WTC11 (cell line): ENCODE results near the gene CD44. TPM values are rescaled to one million over a fixed set of nuclear protein-coding genes. Genes with fewer than 3 reads are reported as not detected.

ENCODE experiments used
- ATAC-seq: fragments of 200-7000 bp; cut with Tn5 transposase; 2 replicates; pipeline ENCODE4 v1.10.0; 2021; ENCODE audit warnings: mild to moderate bottlenecking, moderate library complexity
- CTCF ChIA-PET: fragments of 300-600 bp; sonication (Branson Sonifier 250); formaldehyde crosslinking; loops from one replicate; lab custom pipeline; 2021; ENCODE audit warnings: antibody characterized with exemption; lab: Charles Lee
- POLR2A ChIA-PET: fragments of 350-600 bp; sonication (Branson Sonifier 250); formaldehyde crosslinking; loops from one replicate; lab custom pipeline; 2021; ENCODE audit warnings: antibody characterized with exemption; lab: Charles Lee
- DNase-seq: peaks from one replicate; pipeline ENCODE4 v3.0.0; 2021; ENCODE audit warnings: low spot score
- H3K27ac Mint-ChIP-seq: 2 replicates; pipeline ENCODE4 v1.8.0; 2021; ENCODE audit warnings: mixed read lengths
- H3K27me3 Mint-ChIP-seq: 2 replicates; pipeline ENCODE4 v1.8.0; 2021; ENCODE audit warnings: low read depth, mild to moderate bottlenecking, moderate library complexity, mixed read lengths
- H3K36me3 Mint-ChIP-seq: 2 replicates; pipeline ENCODE4 v1.8.0; 2021; ENCODE audit warnings: mixed read lengths
- H3K4me1 Mint-ChIP-seq: 2 replicates; pipeline ENCODE4 v1.8.0; 2022; ENCODE audit warnings: mixed read lengths
- H3K4me3 Mint-ChIP-seq: 2 replicates; pipeline ENCODE4 v1.8.0; 2021; ENCODE audit warnings: mild to moderate bottlenecking, moderate library complexity, mixed read lengths
- H3K9me3 Mint-ChIP-seq: 2 replicates; pipeline ENCODE4 v1.8.0; 2021; ENCODE audit warnings: mixed read lengths
- ATF6 ChIP-seq: sonication (generic); formaldehyde crosslinking; IDR thresholded peaks from 2 replicates; pipeline ENCODE4 v1.8.1; 2023; ENCODE audit warnings: mild to moderate bottlenecking, missing genetic modification reagents
- CBFB ChIP-seq: sonication (generic); formaldehyde crosslinking; IDR thresholded peaks from 2 replicates; pipeline ENCODE4 v1.8.1; 2022; ENCODE audit warnings: mild to moderate bottlenecking, low read depth, missing genetic modification reagents
- E2F1 ChIP-seq: sonication (generic); formaldehyde crosslinking; IDR thresholded peaks from 2 replicates; pipeline ENCODE4 v1.8.0; 2022; ENCODE audit warnings: mild to moderate bottlenecking, missing genetic modification reagents
- FOXJ3 ChIP-seq: sonication (generic); formaldehyde crosslinking; IDR thresholded peaks from 2 replicates; pipeline ENCODE4 v1.9.0; 2021; ENCODE audit warnings: missing genetic modification reagents, mild to moderate bottlenecking, borderline replicate concordance
- FOXP4 ChIP-seq: sonication (generic); formaldehyde crosslinking; IDR thresholded peaks from 2 replicates; pipeline ENCODE4 v1.8.0; 2022; ENCODE audit warnings: mild to moderate bottlenecking, missing genetic modification reagents
- MAX ChIP-seq: sonication (generic); formaldehyde crosslinking; IDR thresholded peaks from 2 replicates; pipeline ENCODE4 v1.8.0; 2022; ENCODE audit warnings: mild to moderate bottlenecking, missing genetic modification reagents
- NFE2L1 ChIP-seq: sonication (generic); formaldehyde crosslinking; IDR thresholded peaks from 2 replicates; pipeline ENCODE4 v1.8.1; 2023; ENCODE audit warnings: missing genetic modification reagents
- NR1H2 ChIP-seq: sonication (generic); formaldehyde crosslinking; IDR thresholded peaks from 2 replicates; pipeline ENCODE4 v1.9.0; 2021; ENCODE audit warnings: mild to moderate bottlenecking, moderate library complexity, missing genetic modification reagents
- NR2C2 ChIP-seq: sonication (generic); formaldehyde crosslinking; IDR thresholded peaks from 2 replicates; pipeline ENCODE4 v1.8.0; 2022; ENCODE audit warnings: mild to moderate bottlenecking, missing genetic modification reagents
- OVOL2 ChIP-seq: fragments of 250-450 bp; sonication (Bioruptor Pico); IDR thresholded peaks from 2 replicates; pipeline ENCODE4 v1.9.0; 2021; ENCODE audit warnings: mild to moderate bottlenecking, borderline replicate concordance
- SOX15 ChIP-seq: fragments of 250-450 bp; sonication (Bioruptor Pico); IDR thresholded peaks from 2 replicates; pipeline ENCODE4 v1.9.0; 2021; ENCODE audit warnings: mild to moderate bottlenecking
- TCF7 ChIP-seq: sonication (generic); formaldehyde crosslinking; IDR thresholded peaks from 2 replicates; pipeline ENCODE4 v1.8.0; 2022; ENCODE audit warnings: mild to moderate bottlenecking, low read depth, missing genetic modification reagents, moderate library complexity
- TP53 ChIP-seq: sonication (generic); formaldehyde crosslinking; IDR thresholded peaks from 2 replicates; pipeline ENCODE4 v1.8.1; 2023; ENCODE audit warnings: mild to moderate bottlenecking, missing genetic modification reagents
- total RNA-seq: library from RNA; stranded (reverse); gene quantifications from 3 replicates; pipeline ENCODE4 v1.2.3, GENCODE V29; 2021
- TF ChIP-seq, protein P1 (sequence below): sonication (generic); formaldehyde crosslinking; IDR thresholded peaks from 2 replicates; pipeline ENCODE4 v1.8.0; 2023; ENCODE audit warnings: mild to moderate bottlenecking, missing genetic modification reagents
- TF ChIP-seq, protein P2 (sequence below): fragments of 250-450 bp; sonication (Bioruptor Pico); IDR thresholded peaks from 2 replicates; pipeline ENCODE4 v2.1.2; 2022; ENCODE audit warnings: mild to moderate bottlenecking, moderate library complexity
- TF ChIP-seq, protein P3 (sequence below): sonication (generic); formaldehyde crosslinking; IDR thresholded peaks from 2 replicates; pipeline ENCODE4 v1.8.1; 2023; ENCODE audit warnings: mild to moderate bottlenecking, missing genetic modification reagents, moderate library complexity
- TF ChIP-seq, protein P4 (sequence below): fragments of 250-450 bp; sonication (Bioruptor Pico); conservative IDR thresholded peaks from 2 replicates; pipeline ENCODE4 v1.9.0; 2021; ENCODE audit warnings: mild to moderate bottlenecking
- TF ChIP-seq, protein P5 (sequence below): sonication (generic); formaldehyde crosslinking; IDR thresholded peaks from 2 replicates; pipeline ENCODE4 v1.8.1; 2022; ENCODE audit warnings: mild to moderate bottlenecking, missing genetic modification reagents, moderate library complexity, borderline replicate concordance

The CD44 gene
- total RNA-seq, 1 experiment from 2014 or later = 12.0 TPM

- Mint-ChIP-seq H3K4me3 (no peak overlapping the region), H3K9me3 (no peaks in the 10 kb centered on the region), H3K4me1 (peaks cover 3% of the 10 kb centered on the region; the same call in 1 of the 2 replicates), H3K36me3 (no peaks in the 10 kb centered on the region), H3K27ac (no peak overlapping the region), H3K27me3 (peaks cover 7% of the 10 kb centered on the region)
- TF ChIP-seq TP53 (CRISPR knock-in tag) (no peak), OVOL2 (CRISPR knock-in tag) (no peak), NR1H2 (no peak), FOXP4 (CRISPR knock-in tag) (no peak), CBFB (CRISPR knock-in tag) (no peak), MAX (CRISPR knock-in tag) (no peak), NR2C2 (CRISPR knock-in tag) (no peak), NFE2L1 (no peak), SOX15 (CRISPR knock-in tag) (no peak)
- TF ChIP-seq, protein P1, sequence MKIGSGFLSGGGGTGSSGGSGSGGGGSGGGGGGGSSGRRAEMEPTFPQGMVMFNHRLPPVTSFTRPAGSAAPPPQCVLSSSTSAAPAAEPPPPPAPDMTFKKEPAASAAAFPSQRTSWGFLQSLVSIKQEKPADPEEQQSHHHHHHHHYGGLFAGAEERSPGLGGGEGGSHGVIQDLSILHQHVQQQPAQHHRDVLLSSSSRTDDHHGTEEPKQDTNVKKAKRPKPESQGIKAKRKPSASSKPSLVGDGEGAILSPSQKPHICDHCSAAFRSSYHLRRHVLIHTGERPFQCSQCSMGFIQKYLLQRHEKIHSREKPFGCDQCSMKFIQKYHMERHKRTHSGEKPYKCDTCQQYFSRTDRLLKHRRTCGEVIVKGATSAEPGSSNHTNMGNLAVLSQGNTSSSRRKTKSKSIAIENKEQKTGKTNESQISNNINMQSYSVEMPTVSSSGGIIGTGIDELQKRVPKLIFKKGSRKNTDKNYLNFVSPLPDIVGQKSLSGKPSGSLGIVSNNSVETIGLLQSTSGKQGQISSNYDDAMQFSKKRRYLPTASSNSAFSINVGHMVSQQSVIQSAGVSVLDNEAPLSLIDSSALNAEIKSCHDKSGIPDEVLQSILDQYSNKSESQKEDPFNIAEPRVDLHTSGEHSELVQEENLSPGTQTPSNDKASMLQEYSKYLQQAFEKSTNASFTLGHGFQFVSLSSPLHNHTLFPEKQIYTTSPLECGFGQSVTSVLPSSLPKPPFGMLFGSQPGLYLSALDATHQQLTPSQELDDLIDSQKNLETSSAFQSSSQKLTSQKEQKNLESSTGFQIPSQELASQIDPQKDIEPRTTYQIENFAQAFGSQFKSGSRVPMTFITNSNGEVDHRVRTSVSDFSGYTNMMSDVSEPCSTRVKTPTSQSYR (CRISPR knock-in tag) = no peak
- TF ChIP-seq, protein P2, sequence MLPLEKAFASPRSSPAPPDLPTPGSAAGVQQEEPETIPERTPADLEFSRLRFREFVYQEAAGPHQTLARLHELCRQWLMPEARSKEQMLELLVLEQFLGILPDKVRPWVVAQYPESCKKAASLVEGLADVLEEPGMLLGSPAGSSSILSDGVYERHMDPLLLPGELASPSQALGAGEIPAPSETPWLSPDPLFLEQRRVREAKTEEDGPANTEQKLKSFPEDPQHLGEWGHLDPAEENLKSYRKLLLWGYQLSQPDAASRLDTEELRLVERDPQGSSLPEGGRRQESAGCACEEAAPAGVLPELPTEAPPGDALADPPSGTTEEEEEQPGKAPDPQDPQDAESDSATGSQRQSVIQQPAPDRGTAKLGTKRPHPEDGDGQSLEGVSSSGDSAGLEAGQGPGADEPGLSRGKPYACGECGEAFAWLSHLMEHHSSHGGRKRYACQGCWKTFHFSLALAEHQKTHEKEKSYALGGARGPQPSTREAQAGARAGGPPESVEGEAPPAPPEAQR = no peak
- TF ChIP-seq, protein P3, sequence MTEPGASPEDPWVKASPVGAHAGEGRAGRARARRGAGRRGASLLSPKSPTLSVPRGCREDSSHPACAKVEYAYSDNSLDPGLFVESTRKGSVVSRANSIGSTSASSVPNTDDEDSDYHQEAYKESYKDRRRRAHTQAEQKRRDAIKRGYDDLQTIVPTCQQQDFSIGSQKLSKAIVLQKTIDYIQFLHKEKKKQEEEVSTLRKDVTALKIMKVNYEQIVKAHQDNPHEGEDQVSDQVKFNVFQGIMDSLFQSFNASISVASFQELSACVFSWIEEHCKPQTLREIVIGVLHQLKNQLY = no peak
- TF ChIP-seq, protein P4, sequence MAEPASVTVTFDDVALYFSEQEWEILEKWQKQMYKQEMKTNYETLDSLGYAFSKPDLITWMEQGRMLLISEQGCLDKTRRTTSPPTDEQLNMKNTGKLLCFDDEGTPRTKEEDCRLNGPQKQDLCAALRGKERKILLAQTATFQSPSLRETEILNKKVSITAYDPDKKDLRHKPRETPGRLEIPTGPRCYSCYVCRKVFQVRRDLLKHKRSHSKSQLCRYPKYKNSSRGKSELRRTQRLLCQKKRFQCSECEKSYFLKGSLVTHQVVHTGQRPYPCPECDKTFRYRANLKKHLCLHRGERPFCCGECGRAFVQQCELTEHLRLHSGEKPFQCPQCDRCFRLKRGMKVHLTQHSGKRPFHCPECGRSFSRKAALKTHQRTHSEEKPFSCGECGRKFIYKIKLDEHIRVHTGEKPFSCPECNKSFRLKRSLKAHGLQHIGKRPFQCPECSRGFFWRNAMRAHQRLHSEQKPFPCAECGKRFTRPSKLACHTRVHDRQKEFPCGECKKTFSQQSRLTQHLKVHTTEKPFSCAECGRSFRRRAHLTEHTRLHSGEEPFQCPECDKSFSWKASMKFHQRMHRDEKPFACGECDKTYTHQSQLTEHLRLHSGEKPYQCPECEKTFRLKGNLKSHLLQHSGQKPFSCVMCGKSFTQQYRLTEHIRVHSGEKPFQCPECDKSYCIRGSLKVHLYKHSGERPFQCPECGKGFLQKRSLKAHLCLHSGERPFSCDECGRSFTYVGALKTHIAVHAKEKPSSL (CRISPR knock-in tag) = no peak
- TF ChIP-seq, protein P5, sequence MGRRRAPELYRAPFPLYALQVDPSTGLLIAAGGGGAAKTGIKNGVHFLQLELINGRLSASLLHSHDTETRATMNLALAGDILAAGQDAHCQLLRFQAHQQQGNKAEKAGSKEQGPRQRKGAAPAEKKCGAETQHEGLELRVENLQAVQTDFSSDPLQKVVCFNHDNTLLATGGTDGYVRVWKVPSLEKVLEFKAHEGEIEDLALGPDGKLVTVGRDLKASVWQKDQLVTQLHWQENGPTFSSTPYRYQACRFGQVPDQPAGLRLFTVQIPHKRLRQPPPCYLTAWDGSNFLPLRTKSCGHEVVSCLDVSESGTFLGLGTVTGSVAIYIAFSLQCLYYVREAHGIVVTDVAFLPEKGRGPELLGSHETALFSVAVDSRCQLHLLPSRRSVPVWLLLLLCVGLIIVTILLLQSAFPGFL (CRISPR knock-in tag) = no peak
- DNase-seq (no peak), ATAC-seq (no peak)
- ChIA-PET CTCF (interaction anchor here (1.5 kb wide), 1 partner anchor 190 kb away, joined by 3 read pairs; no protein-coding TSS in a partner anchor), POLR2A (no interaction called here)
Measured at GRCh38 chr11:35115688-35116030, 23.3 kb upstream of the CD44 start.

DNA sequence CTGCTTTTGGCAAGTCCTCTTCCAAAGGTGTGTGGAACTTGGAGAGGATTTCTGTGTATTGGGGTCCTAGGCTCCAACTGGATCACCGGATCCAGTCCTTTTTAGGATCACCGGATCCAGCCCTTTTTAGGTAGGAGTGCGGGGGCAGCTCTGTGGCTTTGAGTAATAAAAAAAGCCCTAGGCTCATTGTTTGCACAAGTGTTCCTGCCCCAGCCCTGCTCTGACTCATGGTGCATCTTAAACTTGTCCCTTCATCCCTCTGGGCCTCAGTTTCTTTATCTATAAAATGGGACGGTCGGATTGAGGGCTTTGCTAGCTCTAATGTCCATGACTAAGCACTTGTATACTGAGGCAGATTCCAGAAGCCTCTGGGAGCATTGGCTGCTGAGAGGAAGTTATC is 22.7 kb upstream of the CD44 start:
- no peak overlapping the region for H3K27ac Mint-ChIP-seq
- H3K4me1 Mint-ChIP-seq = peaks cover 3% of the 10 kb centered on the region; the same call in 1 of the 2 replicates
- POLR2A ChIA-PET = no interaction called here
- no peak for DNase-seq
- CTCF ChIA-PET = interaction anchor here (1.5 kb wide), 1 partner anchor 190 kb away, joined by 3 read pairs; no protein-coding TSS in a partner anchor
- H3K36me3 Mint-ChIP-seq = no peaks in the 10 kb centered on the region
- H3K27me3 Mint-ChIP-seq = peaks cover 9% of the 10 kb centered on the region
- no peaks in the 10 kb centered on the region for H3K9me3 Mint-ChIP-seq
- no peak for ATAC-seq
- no peak overlapping the region for H3K4me3 Mint-ChIP-seq
- TF ChIP-seq TP53 (CRISPR knock-in tag) (no peak), TCF7 (no peak), ATF6 (CRISPR knock-in tag) (no peak), E2F1 (CRISPR knock-in tag) (no peak), FOXJ3 (CRISPR knock-in tag) (no peak), NR2C2 (CRISPR knock-in tag) (no peak)
- TF ChIP-seq, protein P3 = no peak
- TF ChIP-seq, protein P2 = no peak
